ENCODE results near the gene PLEKHG5.
"Not testable (repeated sequence)": the region's sequence is repeated elsewhere in the genome, so short reads cannot be mapped to it uniquely, and the experiment has no call there.

Gene PLEKHG5

GRCh38 chr1:6445062-6445763, 46.3 kb downstream of the PLEKHG5 start:
- peak; percentile 55 to 65 for DNase-seq

- no peak for DNase-seq
Measured at GRCh38 chr1:6444377-6444776, 47.1 kb downstream of the PLEKHG5 start.

DNA sequence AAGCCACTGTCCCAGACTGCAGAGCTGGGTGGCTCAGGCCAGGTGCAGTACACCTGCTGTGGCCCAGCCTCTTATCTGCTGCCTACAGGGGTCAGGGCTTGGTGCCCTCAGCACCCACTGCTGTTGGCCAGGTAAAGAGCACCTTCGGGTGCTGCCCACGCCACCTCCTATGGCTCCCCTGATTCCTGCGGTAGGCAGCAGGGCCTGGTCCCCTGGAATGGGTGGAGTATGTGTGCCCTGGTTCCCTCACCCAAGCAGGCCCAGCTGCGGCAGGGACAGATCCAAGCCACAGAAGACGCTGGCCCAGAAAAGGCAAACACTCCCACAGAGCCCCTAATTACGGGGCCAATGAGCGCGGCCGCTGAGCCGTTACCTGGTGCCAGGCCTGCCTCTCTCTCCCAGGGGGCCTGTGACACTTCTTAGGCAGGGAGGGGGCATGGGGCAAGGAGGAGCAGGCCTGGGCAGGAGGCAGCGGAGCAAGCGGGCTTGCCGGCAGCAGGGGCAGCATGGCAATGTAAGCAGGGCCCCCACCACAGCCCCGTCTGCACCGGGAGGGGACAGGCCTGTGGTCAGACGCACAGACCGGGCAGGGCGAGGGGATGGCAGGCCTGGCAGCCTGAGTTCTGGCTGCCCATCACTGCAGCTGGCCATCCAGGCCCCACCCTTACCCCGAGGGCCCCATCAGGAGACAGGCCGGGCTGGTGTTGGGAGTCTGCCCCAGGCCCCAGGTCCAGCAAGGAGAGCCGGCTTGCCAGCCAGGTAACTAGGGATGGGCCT, 47.9 kb downstream of the PLEKHG5 start:
- DNase-seq = no peak

- no peak for DNase-seq
Measured at GRCh38 chr1:6441586-6441985, 49.9 kb downstream of the PLEKHG5 start.

DNA sequence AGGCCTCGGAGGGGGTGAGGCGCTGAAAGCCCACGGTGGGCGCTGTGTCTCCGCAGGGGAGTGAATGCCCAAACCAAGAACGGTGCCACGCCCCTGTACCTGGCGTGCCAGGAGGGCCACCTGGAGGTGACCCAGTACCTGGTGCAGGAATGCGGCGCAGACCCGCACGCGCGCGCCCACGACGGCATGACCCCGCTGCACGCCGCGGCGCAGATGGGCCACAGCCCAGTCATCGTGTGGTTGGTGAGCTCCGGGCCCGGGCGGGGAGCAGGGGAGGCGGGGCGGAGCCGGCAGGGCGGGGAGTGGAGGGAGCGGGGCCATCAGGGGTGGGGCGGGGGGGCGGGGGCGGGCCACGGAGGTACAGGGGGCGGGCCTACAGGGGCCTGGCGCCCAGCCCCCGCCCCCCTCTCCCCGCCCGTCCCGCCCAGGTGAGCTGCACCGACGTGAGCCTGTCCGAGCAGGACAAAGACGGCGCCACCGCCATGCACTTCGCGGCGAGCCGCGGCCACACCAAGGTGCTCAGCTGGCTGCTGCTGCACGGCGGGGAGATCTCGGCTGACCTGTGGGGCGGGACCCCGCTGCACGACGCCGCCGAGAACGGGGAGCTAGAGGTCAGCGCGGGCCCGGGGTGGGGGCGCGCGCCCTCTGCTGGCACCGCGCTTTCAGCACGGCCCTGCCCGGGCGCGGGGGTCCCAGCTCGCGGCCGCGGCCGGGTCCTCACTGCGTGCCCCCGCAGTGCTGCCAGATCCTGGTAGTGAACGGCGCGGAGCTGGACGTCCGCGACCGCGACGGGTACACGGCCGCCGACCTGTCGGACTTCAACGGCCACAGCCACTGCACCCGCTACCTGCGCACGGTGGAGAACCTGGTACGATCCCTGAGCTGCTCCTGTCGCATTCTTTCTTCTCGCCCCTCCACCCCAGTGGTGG, 51.0 kb downstream of the PLEKHG5 start:
- DNase-seq = peak; percentile 81 to 86

DNA sequence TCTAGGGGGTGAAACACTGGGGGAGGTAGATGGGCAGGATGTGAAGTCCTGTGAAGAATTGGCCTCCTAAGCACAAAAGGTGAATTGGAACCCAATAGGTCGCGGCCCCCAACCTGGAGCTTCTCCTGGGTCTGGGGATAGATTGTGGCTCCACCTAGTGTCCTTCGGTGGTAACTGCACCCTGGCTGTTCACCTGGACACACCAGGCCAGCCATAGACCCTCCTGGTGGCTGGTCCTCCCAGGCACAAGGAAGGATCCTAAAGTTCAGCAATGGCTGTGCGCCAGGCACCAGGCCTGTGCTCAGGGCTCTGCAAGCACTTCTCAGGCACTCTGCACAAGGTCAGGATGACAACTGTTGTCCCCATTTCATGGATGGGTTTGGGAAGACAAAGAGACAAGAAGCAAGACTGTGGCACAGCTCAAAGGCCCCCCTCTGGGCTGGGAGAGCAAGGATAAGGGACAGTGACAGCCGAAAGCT, 53.4 kb downstream of the PLEKHG5 start:
- DNase-seq = peak; percentile 79 to 84

DNA sequence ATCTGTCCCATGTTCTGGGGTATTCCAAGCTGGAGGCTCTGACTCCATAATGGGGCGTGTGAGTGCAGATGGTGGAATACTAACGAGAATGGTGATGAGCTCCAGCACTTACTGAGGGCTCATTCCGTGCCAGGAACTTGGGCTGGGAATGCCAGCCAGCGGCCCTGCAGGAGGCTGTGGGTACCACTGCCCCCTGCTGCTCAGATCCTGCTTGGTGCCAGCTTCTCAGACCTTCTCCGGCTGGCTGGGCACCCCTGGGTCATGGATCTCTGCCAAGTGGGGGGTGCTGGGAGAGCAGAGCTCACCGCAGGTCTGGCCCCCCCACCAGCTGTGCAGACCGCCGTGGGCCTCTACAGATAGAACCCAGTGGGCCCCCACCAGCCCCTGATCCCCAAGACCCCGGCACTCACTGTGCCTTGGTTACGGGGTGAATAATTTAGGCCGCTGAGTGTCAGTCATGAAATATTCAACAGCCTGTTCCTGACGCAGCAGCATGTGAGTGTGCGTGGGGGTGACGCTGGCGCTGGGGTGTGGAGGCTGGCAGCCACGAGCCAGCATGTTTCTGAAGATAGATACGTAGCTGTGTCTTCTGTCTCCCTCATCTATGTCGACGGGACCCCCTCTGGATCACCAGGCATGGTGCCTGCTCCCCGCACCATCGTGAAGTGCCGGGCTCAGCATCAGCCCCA, 54.3 kb downstream of the PLEKHG5 start:
- DNase-seq = not testable (repeated sequence)

DNA sequence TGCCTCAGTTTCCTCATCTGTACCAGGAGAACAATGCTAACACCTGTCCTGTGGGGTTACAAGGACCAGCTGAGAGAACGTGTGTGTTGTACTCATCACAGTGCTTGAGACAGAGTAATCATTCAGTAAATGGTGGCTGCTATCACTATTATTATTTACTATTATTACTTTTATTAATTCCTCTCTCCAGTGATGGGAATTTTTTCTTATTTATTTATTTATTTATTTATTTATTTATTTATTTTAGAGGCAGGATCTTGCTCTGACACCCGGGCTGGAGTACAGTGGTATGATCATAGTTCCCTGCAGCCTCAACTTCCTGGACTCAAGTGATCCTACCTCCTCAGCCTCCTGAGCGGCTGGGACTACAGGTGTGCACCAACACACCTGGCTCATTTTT, 55.2 kb downstream of the PLEKHG5 start:
- not testable (repeated sequence) for DNase-seq

GRCh38 chr1:6435547-6435946, 55.9 kb downstream of the PLEKHG5 start:
- DNase-seq = no peak

GRCh38 chr1:6435129-6435528, 56.3 kb downstream of the PLEKHG5 start:
- no peak for DNase-seq

DNA sequence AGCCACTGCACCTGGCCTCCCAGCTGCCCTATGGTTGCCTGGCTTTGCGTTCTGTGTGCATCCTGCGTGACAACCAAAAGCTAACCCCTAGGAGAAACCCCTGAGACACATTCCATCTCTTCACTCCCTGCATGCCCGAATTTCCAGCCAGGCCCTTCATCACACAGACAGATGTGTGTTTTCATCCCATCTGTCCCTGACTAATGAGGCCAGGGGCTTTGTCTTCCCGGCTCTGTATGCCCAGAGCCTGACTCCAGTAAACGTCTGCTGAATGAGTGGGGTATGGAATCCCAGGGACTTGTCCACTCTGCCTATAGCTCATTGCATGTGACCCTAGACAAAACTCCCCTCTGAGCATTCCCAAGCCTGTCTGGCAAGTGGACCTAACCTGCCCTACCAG, 57.3 kb downstream of the PLEKHG5 start:
- no peak for DNase-seq

DNA sequence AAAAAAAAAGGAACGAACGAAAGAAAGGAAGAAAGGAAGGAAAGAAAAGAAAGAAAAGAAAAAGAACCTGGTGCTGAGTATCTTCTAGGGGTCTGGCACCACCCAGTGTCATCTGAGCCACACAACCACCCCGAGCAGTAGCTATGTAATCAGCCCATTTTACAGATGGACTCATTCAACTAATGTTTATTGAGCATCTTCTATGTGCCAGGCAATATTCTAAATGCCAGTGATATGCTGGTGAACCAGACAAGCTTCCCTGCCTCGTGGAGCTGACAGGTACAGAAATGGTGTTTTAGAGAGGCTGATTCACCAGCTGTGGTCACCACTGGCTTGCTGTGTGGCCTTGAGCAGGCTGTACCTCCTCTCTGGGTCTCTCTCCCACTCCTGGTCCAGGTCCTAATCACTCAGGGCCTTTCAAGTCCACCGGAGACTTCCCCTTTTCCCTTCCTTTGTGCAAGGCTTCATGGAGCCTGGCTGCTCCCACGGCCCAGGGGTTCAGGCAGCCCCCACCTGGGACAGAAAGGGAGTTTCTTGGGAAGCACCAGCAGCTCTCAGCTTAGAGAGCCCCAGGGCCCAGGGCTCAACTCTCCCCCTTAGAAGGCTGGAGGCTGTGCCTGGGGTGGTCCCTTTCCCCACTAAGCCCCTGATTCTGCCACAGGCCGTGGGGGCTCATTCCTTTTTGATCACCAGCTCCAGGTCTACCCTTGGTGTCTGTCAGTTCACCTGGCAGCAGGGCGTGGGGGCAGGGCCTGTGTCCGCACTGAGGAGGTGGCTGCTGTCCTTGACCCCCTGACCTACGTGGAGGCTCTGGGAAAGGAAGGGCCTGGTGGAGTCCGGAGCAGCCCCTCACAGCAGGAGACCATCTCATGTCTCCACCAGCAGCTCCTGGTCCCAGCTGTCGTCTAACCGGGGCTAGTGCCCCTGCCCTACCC, 59.6 kb downstream of the PLEKHG5 start:
- DNase-seq = not testable (repeated sequence)

DNA sequence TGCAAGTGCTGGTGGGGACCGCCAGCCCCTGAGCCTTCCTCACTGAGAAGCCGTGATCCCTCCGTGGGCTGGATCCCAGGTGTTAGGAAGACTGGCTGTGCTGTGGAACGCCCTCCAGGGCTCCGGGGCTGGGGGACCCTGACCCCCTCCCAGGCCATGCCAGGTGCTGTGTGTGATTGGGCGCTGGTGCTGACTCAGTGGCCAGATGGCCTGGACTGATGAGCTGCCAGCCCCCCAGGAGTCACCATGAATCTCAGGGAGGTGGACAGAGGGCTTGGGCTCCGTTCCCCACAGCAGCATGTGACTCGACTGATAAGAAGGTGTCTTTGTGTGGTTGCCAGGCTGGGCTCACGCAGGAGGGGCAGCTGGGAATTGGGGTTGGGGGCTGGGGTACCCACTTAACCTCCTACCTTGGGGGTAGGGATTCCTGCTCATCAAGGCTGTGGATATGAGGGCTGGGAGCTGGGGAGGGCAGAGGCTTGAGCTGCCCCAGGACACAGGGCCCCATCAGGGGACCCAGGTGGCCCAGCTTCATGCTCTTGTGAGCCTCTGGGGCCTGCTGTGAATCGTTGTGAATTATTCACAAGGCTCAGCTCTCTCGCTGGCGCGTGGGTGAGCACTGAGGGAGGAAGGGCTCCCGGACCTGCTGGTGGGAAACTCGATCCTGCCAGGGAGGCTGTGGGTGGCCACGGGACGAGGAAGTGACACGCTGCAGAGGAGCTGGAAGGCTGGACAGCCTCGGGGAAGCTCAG, 61.6 kb downstream of the PLEKHG5 start:
- DNase-seq = not testable (repeated sequence)

- DNase-seq = not testable (repeated sequence)
Measured at GRCh38 chr1:6428453-6428852, 63.0 kb downstream of the PLEKHG5 start.

DNA sequence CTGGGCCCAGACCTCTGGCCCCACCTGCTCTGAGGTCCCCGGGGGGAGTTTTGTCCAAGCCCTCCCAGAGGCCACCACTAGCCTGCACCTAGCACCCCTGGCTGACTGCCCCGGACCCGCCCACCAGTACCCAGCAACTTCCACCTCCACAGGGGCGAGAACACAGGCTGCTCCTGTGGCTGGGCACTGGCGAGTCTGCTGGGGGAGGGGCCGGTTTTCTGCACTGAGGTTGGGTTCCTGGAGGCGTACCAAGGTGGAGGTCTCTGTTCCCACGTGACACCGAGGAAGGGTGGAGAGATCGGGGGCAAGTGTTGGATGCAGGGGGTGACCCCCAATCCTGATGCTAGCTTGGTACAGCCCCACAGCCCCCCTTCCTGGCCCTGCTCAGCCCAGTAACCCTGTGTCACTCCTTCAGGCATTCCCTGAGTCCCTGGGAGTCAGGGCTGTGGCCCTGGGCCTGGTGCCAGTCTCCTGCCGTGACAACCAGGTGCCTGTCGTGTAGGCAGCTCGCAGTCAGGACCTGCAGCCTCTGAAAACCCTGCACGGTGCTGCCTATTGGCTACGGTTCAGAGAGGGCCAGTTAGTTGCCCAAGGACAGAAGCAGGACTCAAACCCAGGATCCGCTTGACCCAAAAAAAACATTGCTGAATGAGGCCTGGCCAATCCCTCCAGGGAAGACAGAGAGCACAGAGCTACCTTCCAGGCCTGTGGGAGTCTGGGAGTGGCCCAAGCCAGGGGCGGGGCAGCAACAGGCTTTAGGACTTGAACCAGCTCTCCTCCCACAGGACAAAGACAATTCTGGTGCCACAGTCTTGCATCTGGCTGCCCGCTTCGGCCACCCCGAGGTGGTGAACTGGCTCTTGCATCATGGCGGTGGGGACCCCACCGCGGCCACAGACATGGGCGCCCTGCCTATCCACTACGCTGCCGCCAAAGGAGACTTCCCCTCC, 63.8 kb downstream of the PLEKHG5 start:
- DNase-seq = no peak

DNA sequence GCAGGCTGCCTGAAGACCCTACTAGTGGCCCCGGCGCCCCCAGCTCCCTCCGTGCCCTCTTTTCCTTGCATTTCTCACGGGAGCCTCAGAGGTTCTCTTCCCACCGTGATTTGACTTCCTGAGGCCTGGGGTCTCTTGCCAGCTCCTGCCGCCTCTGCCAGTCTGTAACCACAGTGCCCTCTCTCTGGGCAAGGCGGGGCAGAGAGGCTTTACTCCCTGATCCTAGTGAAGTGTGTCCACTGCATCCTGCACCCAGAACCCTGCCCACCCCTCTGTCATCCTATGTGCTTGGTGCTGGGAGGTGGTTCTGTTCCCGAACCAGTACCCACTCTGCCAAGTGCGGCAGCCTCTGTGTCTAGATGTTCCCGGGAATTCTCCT, 64.5 kb downstream of the PLEKHG5 start:
- DNase-seq = no peak

DNA sequence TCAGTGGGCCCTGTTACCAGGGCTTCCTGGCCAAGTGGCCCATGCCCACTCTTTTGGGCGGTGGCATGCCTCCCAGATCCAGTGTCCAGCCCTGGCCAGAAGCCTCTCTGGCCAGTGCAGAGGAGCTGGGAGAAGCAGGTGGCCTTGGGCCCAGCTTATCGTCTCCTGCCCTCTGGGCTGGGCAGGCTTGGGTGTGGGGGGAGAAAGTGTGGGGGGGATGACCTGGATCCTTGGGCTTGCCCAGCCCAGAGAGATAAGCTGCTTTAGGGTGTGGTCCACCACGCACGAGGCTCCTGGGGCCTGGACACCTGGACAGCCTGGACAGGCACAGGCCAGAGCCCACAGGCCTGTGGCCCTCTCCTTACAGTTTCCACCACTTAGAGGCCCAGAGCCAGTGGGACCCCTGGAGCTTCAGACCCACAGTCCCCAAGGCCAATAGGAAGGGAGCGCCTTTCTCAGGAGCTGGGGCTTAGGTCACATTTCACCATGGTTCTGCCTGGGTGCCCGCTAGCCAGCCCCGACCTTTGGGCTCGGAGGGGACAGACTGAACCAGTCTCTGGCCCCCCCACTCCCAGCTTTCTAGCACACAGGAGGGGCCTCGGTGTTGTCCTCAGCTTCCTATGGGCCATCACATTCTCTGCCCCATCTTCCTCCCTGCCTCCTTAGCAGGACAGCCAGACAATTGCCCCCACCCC, 65.0 kb downstream of the PLEKHG5 start:
- DNase-seq = no peak

GRCh38 chr1:6425658-6426057, 65.8 kb downstream of the PLEKHG5 start:
- no peak for DNase-seq

Measured in activated T-cell treated with anti-CD3 and anti-CD28 coated beads, Interleukin-2, amount 50 U/mL, for 48 hours (primary cell).